Muscle layer of colon (tissue), 2 donors: ENCODE results near the gene DNAI1.

ENCODE experiments used
- H3K27ac ChIP-seq: one replicate; pipeline ENCODE4 v1.7.0; 2013; ENCODE audit warnings: low read depth, mild to moderate bottlenecking, low read length, moderate library complexity
- H3K27me3 ChIP-seq, 2 donors: one replicate each; pipeline ENCODE4 v1.7.0; 2013; ENCODE audit warnings: low read length in 2 of 2, mild to moderate bottlenecking in 2 of 2; ENCODE audit not compliant: insufficient read depth in 2 of 2, control insufficient read depth in 1 of 2
- H3K36me3 ChIP-seq: one replicate; pipeline ENCODE4 v1.7.0; 2013; ENCODE audit warnings: mild to moderate bottlenecking, low read length; ENCODE audit not compliant: insufficient read depth
- H3K4me1 ChIP-seq: one replicate; pipeline ENCODE4 v1.7.0; 2013; ENCODE audit warnings: mild to moderate bottlenecking, low read length; ENCODE audit not compliant: insufficient read depth
- H3K4me3 ChIP-seq, 2 donors: one replicate each; pipeline ENCODE4 v1.7.0; 2013; ENCODE audit warnings: low read length in 2 of 2, low read depth in 1 of 2, mild to moderate bottlenecking in 1 of 2, moderate library complexity in 1 of 2
- H3K9ac ChIP-seq: one replicate; pipeline ENCODE4 v1.7.0; 2013; ENCODE audit warnings: low read length
- H3K9me3 ChIP-seq: one replicate; pipeline ENCODE4 v1.7.0; 2013; ENCODE audit warnings: mild to moderate bottlenecking, low read length
- donor health status: abdominal sarcoma.
- donor health status: Adenocarcinoma of cecum.

DNAI1 gene

GRCh38 chr9:34514816-34515215 lies 56.2 kb downstream of the DNAI1 start:
- H3K9ac ChIP-seq: no peak overlapping the region
- no peaks in the 10 kb centered on the region for H3K36me3 ChIP-seq
- no peak overlapping the region for H3K27ac ChIP-seq
- H3K27me3 ChIP-seq: no peaks in the 10 kb centered on the region
- no peaks in the 10 kb centered on the region for H3K4me1 ChIP-seq
- H3K9me3 ChIP-seq: no peaks in the 10 kb centered on the region
- no peak overlapping the region for H3K4me3 ChIP-seq

- H3K27me3 ChIP-seq: no peaks in the 10 kb centered on the region
- H3K9me3 ChIP-seq: no peaks in the 10 kb centered on the region
- no peak overlapping the region for H3K9ac ChIP-seq
- no peaks in the 10 kb centered on the region for H3K36me3 ChIP-seq
- H3K27ac ChIP-seq: no peak overlapping the region
- no peaks in the 10 kb centered on the region for H3K4me1 ChIP-seq
- no peak overlapping the region for H3K4me3 ChIP-seq
These were observed 57.4 kb downstream of the DNAI1 start for GRCh38 chr9:34515959-34516358.

DNA sequence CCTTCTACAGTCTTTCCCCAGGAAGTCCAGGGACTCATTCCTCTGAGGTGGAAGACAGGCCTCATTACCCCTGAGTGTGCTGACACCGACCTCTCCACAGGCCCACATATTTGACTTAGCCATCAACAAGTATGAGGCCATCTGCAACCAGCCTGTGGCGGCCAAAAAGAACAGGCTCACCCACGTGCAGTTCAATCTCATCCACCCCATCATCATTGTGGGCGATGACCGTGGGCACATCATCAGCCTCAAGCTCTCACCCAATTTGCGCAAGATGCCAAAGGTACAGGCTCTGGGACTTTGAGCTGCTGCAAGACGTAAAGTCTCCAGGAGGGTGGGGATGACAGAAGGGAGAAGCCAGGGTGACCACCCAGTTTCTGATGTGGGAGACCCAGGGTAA lies 58.6 kb downstream of the DNAI1 start:
- no peaks in the 10 kb centered on the region for H3K27me3 ChIP-seq
- H3K4me1 ChIP-seq: no peaks in the 10 kb centered on the region
- no peak overlapping the region for H3K9ac ChIP-seq

DNA sequence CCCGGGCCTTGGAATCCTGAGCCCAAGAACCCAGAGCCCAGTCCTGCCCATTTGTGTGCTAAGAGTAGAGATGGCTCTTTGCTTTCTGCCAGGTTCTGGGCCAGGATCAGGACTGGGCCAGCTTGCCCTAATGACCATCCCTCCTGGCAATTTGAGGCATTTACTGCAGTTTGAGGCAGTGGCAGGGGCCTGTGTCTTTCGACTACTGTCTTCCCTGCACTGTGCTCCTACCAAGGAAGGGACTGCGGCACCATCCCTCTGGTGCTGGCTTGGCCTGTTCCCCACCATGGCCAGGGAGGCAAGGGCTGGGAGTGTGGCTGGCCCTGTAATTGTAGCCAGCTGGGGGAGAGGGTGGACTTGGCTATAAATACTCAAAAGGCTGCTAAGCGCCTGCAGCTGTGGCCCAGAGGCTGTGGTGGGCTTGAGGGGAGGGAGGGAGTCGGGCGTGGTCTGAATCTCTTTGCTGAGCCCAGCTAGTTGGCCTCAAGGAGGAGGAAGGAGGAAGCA lies 59.6 kb downstream of the DNAI1 start:
- H3K9ac ChIP-seq: no peak overlapping the region
- peaks cover 4% of the 10 kb centered on the region for H3K4me1 ChIP-seq
- no peaks in the 10 kb centered on the region for H3K9me3 ChIP-seq
- H3K4me3 ChIP-seq: no peak overlapping the region
- no peak overlapping the region for H3K27ac ChIP-seq
- no peaks in the 10 kb centered on the region for H3K36me3 ChIP-seq
- no peaks in the 10 kb centered on the region for H3K27me3 ChIP-seq

More for the DNA sequence above, 58.6 kb downstream of the DNAI1 start:
- no peaks in the 10 kb centered on the region for H3K9me3 ChIP-seq
- no peak overlapping the region for H3K27ac ChIP-seq
- H3K4me3 ChIP-seq: no peak overlapping the region
- no peaks in the 10 kb centered on the region for H3K36me3 ChIP-seq

GRCh38 chr9:34518896-34519295 lies 60.3 kb downstream of the DNAI1 start:
- H3K27ac ChIP-seq: no peak overlapping the region
- H3K4me1 ChIP-seq: peaks cover 10% of the 10 kb centered on the region
- no peaks in the 10 kb centered on the region for H3K27me3 ChIP-seq
- H3K36me3 ChIP-seq: no peaks in the 10 kb centered on the region
- H3K9ac ChIP-seq: no peak overlapping the region
- no peak overlapping the region for H3K4me3 ChIP-seq
- H3K9me3 ChIP-seq: no peaks in the 10 kb centered on the region

DNA sequence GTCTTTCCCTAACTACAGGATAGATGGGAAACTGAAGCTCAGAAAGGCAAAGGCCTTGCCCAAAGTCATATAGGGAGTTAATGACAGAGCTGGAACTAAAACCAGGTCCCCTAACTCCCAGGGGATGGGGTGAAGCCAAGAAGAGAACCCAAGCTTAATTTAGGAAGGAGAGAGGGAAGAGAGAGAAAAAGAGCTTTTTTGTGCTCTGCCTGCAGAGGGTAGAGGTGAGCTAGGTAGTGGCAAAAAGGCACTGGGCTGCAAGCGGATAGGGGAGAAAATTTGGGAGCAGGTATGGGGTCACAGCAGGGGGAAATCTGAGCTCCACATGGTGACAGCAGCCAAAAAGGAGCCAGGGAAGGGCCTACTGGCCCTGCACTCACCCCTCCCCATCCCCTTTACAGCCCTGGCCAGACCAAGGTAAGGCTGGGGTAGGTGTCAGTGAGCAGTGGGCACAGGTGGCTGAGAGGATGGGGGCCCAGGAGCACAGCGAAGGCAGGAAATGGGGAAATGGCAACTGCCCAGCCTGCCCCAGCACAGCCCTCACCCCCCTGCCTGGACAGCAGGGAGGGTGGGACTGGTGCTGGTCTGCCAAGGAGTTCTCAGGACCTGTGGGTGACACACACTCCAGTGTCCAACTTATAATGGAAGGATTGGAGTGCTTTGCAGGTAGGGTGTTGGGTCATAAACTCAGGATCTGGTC lies 60.9 kb downstream of the DNAI1 start:
- Histone ChIP-seq H3K27me3 (no peaks in the 10 kb centered on the region), H3K36me3 (no peaks in the 10 kb centered on the region), H3K4me3 (no peak overlapping the region), H3K27ac (no peak overlapping the region), H3K9ac (no peak overlapping the region), H3K4me1 (peaks cover 10% of the 10 kb centered on the region), H3K9me3 (no peaks in the 10 kb centered on the region)

DNA sequence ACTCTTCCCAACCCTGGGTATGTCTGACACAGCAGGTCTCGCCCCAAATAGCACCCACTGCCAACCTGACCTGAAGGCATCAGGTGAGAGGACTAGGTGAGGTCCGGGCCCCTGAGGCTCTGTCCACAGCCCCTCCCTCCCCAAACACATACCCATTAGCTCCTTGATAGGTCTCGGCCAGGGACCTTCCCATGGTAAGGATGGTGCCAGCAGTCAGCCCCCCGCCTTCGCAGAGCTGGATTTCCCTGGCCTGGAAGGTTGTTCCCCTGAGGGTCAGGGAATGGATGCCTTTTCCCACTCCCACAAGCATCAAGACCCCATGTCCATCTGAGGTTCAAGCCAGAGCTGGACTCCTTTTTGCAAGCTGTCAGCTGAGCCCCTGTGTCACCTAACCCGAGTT lies 61.5 kb downstream of the DNAI1 start:
- Histone ChIP-seq H3K27me3 (no peaks in the 10 kb centered on the region), H3K27ac (no peak overlapping the region), H3K4me3 (no peak overlapping the region), H3K4me1 (peaks cover 10% of the 10 kb centered on the region), H3K9me3 (no peaks in the 10 kb centered on the region), H3K9ac (no peak overlapping the region), H3K36me3 (no peaks in the 10 kb centered on the region)

- Histone ChIP-seq H3K9me3 (no peaks in the 10 kb centered on the region), H3K4me3 (no peak overlapping the region), H3K4me1 (peaks cover 10% of the 10 kb centered on the region), H3K27ac (no peak overlapping the region), H3K9ac (no peak overlapping the region), H3K36me3 (no peaks in the 10 kb centered on the region), H3K27me3 (no peaks in the 10 kb centered on the region)
These were observed 62.1 kb downstream of the DNAI1 start for GRCh38 chr9:34520505-34521385.

DNA sequence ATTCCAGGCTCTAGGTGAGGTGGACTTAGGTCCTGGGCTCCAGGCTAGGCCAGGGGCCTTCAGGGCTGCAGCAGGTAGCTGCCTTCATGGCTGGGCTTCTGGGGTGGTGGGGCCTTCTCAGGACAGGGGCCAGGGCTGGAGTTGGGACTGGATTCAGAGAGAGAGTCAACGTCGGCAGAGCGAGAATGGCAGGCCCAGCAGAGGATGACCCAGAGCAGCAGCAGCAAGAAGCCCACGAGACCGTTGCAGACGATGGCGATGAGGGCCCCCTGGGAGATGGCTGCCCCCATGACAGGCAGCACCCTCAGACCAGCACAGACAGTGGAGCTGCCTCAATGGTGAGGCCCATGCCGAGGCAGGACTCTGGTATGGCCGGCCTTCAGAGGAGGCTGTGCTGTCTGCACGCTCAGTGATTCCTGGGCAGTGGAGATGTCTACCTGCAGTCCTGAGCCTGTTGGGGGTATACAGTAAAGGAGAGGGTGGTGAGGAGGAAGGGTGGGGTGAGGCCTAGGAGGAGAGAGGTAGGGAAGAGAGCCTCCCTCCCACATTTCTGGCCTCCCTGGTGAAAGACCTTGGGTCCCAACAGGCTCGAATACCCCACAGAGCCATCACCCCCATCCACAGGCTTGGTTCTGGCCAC lies 62.9 kb downstream of the DNAI1 start:
- Histone ChIP-seq H3K27ac (no peak overlapping the region), H3K9ac (no peak overlapping the region), H3K36me3 (no peaks in the 10 kb centered on the region), H3K4me3 (no peak overlapping the region), H3K27me3 (no peaks in the 10 kb centered on the region), H3K9me3 (no peaks in the 10 kb centered on the region), H3K4me1 (peaks cover 10% of the 10 kb centered on the region)

DNA sequence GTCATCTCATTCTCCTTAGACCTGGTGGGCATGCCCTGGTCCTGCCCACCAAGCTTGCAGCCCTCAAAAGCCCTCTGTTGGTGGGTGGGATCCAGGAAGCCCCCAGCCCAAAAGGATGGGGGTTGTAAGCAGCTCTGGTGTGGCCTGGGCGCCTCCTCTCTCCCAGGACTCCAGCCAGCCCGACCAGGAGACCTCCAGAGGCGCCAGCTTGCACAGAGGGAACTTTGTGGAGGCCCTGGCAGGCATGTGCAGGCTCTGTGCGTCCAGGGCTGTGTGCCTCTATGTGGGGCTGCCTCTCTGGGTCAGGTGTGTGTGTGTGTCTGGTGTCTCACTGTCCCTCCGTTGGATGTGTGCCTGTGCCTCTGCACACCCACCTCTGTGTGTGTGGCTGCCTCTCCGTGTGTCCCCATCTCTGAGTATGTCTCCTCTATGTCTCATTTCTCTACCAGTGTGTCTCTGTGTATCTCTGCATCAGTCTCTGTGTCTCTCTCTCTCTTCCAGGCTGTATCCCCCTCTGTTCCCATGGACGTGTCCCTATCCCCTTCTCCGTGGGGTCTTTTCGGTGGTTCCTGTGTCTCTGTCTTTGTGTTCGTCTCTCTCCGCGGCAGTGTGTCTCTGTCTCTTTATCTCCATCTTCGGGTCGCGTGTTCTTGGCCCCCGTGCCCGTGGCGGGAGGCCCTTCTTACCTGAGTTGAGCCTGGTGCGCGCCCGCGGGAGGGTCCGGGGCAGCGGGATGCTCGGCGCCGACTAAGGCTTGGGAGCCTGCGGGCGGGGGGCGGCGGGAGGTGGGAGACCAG lies 63.7 kb downstream of the DNAI1 start:
- Histone ChIP-seq H3K36me3 (no peaks in the 10 kb centered on the region), H3K4me3 (peak overlapping the region; percentile 30 to 38), H3K27me3 (no peaks in the 10 kb centered on the region), H3K4me1 (peaks cover 10% of the 10 kb centered on the region), H3K9ac (peak overlapping the region; percentile 24), H3K27ac (no peak overlapping the region), H3K9me3 (no peaks in the 10 kb centered on the region)
